ENCODE data around the gene TRABD2A.

Gene TRABD2A

GRCh38 chr2:84800194-84800805 lies 80.6 kb downstream of the TRABD2A start:
- Histone ChIP-seq H3K36me3 (no peaks in the 10 kb centered on the region), H3K27ac (no peak overlapping the region), H3K27me3 (ENCODE audit: insufficient read depth, low read depth, severe bottlenecking) (no peaks in the 10 kb centered on the region), H3K4me3 (ENCODE audit: low read depth, low read length) (no peak overlapping the region), H3K9me3 (ENCODE audit: severe bottlenecking) (no peaks in the 10 kb centered on the region)
- DNase-seq: no peak
- TF ChIP-seq CTCF (IDR thresholded peaks at IDR 0.05; ENCODE audit: low read depth, low read length): no peak

- DNase-seq: no peak
- H3K9me3 ChIP-seq (ENCODE audit: severe bottlenecking): no peaks in the 10 kb centered on the region
- H3K4me3 ChIP-seq (ENCODE audit: low read depth, low read length): no peak overlapping the region
- no peaks in the 10 kb centered on the region for H3K27me3 ChIP-seq (ENCODE audit: insufficient read depth, low read depth, severe bottlenecking)
- H3K36me3 ChIP-seq: no peaks in the 10 kb centered on the region
- no peak overlapping the region for H3K27ac ChIP-seq
- TF ChIP-seq CTCF (IDR thresholded peaks at IDR 0.05; ENCODE audit: low read depth, low read length): no peak
Measured at GRCh38 chr2:84799772-84800171, 81.1 kb downstream of the TRABD2A start.

- H3K27ac ChIP-seq: no peak overlapping the region
- DNase-seq: no peak
- H3K4me3 ChIP-seq (ENCODE audit: low read depth, low read length): no peak overlapping the region
- TF ChIP-seq CTCF (IDR thresholded peaks at IDR 0.05; ENCODE audit: low read depth, low read length): no peak
- H3K36me3 ChIP-seq: no peaks in the 10 kb centered on the region
- H3K9me3 ChIP-seq (ENCODE audit: severe bottlenecking): peaks cover 3% of the 10 kb centered on the region
- no peaks in the 10 kb centered on the region for H3K27me3 ChIP-seq (ENCODE audit: insufficient read depth, low read depth, severe bottlenecking)
Measured at GRCh38 chr2:84797271-84797670, 83.6 kb downstream of the TRABD2A start.

GRCh38 chr2:84796798-84797197 lies 84.1 kb downstream of the TRABD2A start:
- DNase-seq: no peak
- no peak overlapping the region for H3K27ac ChIP-seq
- peaks cover 3% of the 10 kb centered on the region for H3K9me3 ChIP-seq (ENCODE audit: severe bottlenecking)
- H3K27me3 ChIP-seq (ENCODE audit: insufficient read depth, low read depth, severe bottlenecking): no peaks in the 10 kb centered on the region
- no peak for TF ChIP-seq CTCF (IDR thresholded peaks at IDR 0.05; ENCODE audit: low read depth, low read length)
- H3K36me3 ChIP-seq: no peaks in the 10 kb centered on the region
- H3K4me3 ChIP-seq (ENCODE audit: low read depth, low read length): no peak overlapping the region

- no peaks in the 10 kb centered on the region for H3K36me3 ChIP-seq
- H3K27me3 ChIP-seq (ENCODE audit: insufficient read depth, low read depth, severe bottlenecking): no peaks in the 10 kb centered on the region
- no peak overlapping the region for H3K4me3 ChIP-seq (ENCODE audit: low read depth, low read length)
- H3K27ac ChIP-seq: no peak overlapping the region
- TF ChIP-seq CTCF (IDR thresholded peaks at IDR 0.05; ENCODE audit: low read depth, low read length): no peak
- no peak for DNase-seq
- H3K9me3 ChIP-seq (ENCODE audit: severe bottlenecking): peaks cover 3% of the 10 kb centered on the region
Measured at GRCh38 chr2:84793641-84794040, 87.2 kb downstream of the TRABD2A start.

All from WERI-Rb-1 (cell line).